SK-N-SH (cell line): Measurements from ENCODE around the gene NIPAL3. TPM values are rescaled to one million over a fixed set of nuclear protein-coding genes. Genes with fewer than 3 reads are reported as not detected.

ENCODE experiments used
- CTCF ChIA-PET: fragments of 300-600, 350-600 bp; formaldehyde crosslinking; extraction: SDS; loops from one replicate; lab custom pipeline; 2021; lab: Yijun Ruan, JAX
- POLR2A ChIA-PET: fragments of 350-600 bp; sonication (Branson Sonifier 250); formaldehyde crosslinking; extraction: SDS; loops from one replicate; lab custom pipeline; 2020; ENCODE audit warnings: antibody characterized with exemption, inconsistent platforms; lab: Yijun Ruan, JAX
- DNase-seq: peaks from one replicate; pipeline ENCODE4 v3.0.0; 2012
- H2AFZ ChIP-seq: fragments of 200-600 bp; sonication (generic); 2 replicates; pipeline ENCODE4 v1.8.1; 2016; ENCODE audit warnings: antibody characterized with exemption, mild to moderate bottlenecking, low read depth
- H3F3A ChIP-seq: fragments of 200-600 bp; sonication (generic); replicated peaks from 2 replicates; pipeline ENCODE3; 2016; ENCODE audit warnings: antibody characterized with exemption, mild to moderate bottlenecking; ENCODE audit not compliant: insufficient read depth
- H3K27ac ChIP-seq, 2 experiments: fragments of 200-500 bp in 1 of 2; fragments of 200-600 bp in 1 of 2; sonication (Bioruptor generic) in 1 of 2; sonication (generic), shearing (Covaris generic) in 1 of 2; 2 replicates each; pipeline versions ENCODE4 v1.5.1 to v1.6.1; 2014 to 2016; ENCODE audit warnings: low read depth in 2 of 2, inconsistent platforms in 1 of 2, low read length in 1 of 2, mild to moderate bottlenecking in 1 of 2, mixed read lengths in 1 of 2
- H3K27me3 ChIP-seq: fragments of 200-600 bp; sonication (generic), shearing (Covaris generic); 2 replicates; pipeline ENCODE4 v1.6.1; 2016; ENCODE audit warnings: mixed run types; ENCODE audit not compliant: insufficient read depth
- H3K36me3 ChIP-seq, 2 experiments: fragments of 200-500 bp in 1 of 2; fragments of 200-600 bp in 1 of 2; sonication (Bioruptor generic) in 1 of 2; sonication (generic) in 1 of 2; replicated peaks in 1 of 2; 2 replicates each; pipeline versions ENCODE3 to v1.5.1; 2014 to 2016; ENCODE audit warnings: low read length in 1 of 2, mild to moderate bottlenecking in 1 of 2; ENCODE audit not compliant: insufficient read depth in 2 of 2, control insufficient read depth in 1 of 2
- H3K4me1 ChIP-seq, 2 experiments: fragments of 200-500 bp in 1 of 2; fragments of 200-600 bp in 1 of 2; sonication (Bioruptor generic) in 1 of 2; sonication (generic), shearing (Covaris generic) in 1 of 2; 2 replicates each; pipeline versions ENCODE4 v1.5.1 to v1.6.1; 2014 to 2016; ENCODE audit warnings: low read depth in 1 of 2, low read length in 1 of 2, mixed run types in 1 of 2; ENCODE audit not compliant: insufficient read depth in 2 of 2, control insufficient read depth in 1 of 2
- H3K4me2 ChIP-seq: fragments of 200-600 bp; sonication (generic), shearing (Covaris generic); 2 replicates; pipeline ENCODE4 v1.6.1; 2017; ENCODE audit warnings: mixed run types
- H3K4me3 ChIP-seq, 2 experiments: fragments of 200-500 bp in 1 of 2; fragments of 200-600 bp in 1 of 2; sonication (Bioruptor generic) in 1 of 2; sonication (generic), shearing (Covaris generic) in 1 of 2; 2 replicates each; pipeline versions ENCODE4 v1.5.1 to v1.8.1; 2014 to 2016; ENCODE audit warnings: low read depth in 2 of 2, inconsistent platforms in 1 of 2, low read length in 1 of 2, mild to moderate bottlenecking in 1 of 2, mixed read lengths in 1 of 2, moderate library complexity in 1 of 2
- H3K79me2 ChIP-seq: fragments of 200-600 bp; sonication (generic); 2 replicates; pipeline ENCODE4 v1.8.1; 2017; ENCODE audit warnings: mild to moderate bottlenecking; ENCODE audit not compliant: insufficient read depth
- H3K9ac ChIP-seq: fragments of 200-600 bp; sonication (generic); 2 replicates; pipeline ENCODE4 v1.6.1; 2017; ENCODE audit warnings: mixed run types
- H3K9me2 ChIP-seq: fragments of 200-600 bp; sonication (generic); 2 replicates; pipeline ENCODE4 v1.6.1; 2017; ENCODE audit warnings: mixed run types
- H3K9me3 ChIP-seq: fragments of 200-600 bp; sonication (generic); 2 replicates; pipeline ENCODE4 v1.6.1; 2017; ENCODE audit warnings: mixed run types, mild to moderate bottlenecking, moderate library complexity
- H4K20me1 ChIP-seq: fragments of 200-600 bp; sonication (generic); 2 replicates; pipeline ENCODE4 v1.6.1; 2017; ENCODE audit warnings: mild to moderate bottlenecking, mixed run types; ENCODE audit not compliant: insufficient read depth
- CHD2 ChIP-seq: fragments of 150-350 bp; IDR thresholded peaks from 2 replicates; pipeline ENCODE4 v1.6.1; 2018; ENCODE audit warnings: low read length; ENCODE audit not compliant: partially characterized antibody
- EP300 ChIP-seq, 2 experiments: IDR thresholded peaks; 2 replicates each; pipeline versions ENCODE4 v1.4.0 to v1.6.1; 2012; ENCODE audit warnings: borderline replicate concordance in 1 of 2, low read depth in 1 of 2, low read length in 1 of 2
- FOSL2 ChIP-seq: IDR thresholded peaks from 2 replicates; pipeline ENCODE4 v1.4.0; 2012; ENCODE audit warnings: low read depth, mild to moderate bottlenecking, moderate library complexity, borderline replicate concordance
- GATA2 ChIP-seq: sonication (generic); formaldehyde crosslinking; IDR thresholded peaks from 2 replicates; pipeline ENCODE4 v1.5.0; 2020; ENCODE audit warnings: mild to moderate bottlenecking, missing genetic modification reagents
- JUND ChIP-seq: IDR thresholded peaks from 2 replicates; pipeline ENCODE4 v1.4.0; 2012
- MEF2A ChIP-seq: IDR thresholded peaks from 2 replicates; pipeline ENCODE4 v1.4.0; 2012; ENCODE audit warnings: low read depth, borderline replicate concordance
- NRF1 ChIP-seq: IDR thresholded peaks from 2 replicates; pipeline ENCODE4 v1.6.1; 2012; ENCODE audit warnings: low read depth, mild to moderate bottlenecking, low read length
- RCOR1 ChIP-seq: fragments of 150-350 bp; IDR thresholded peaks from 2 replicates; pipeline ENCODE4 v1.6.1; 2017; ENCODE audit warnings: antibody characterized with exemption, low read length
- RXRA ChIP-seq: IDR thresholded peaks from 2 replicates; pipeline ENCODE4 v1.4.0; 2012; ENCODE audit warnings: low read depth, mild to moderate bottlenecking, borderline replicate concordance
- TEAD4 ChIP-seq: IDR thresholded peaks from 2 replicates; pipeline ENCODE4 v1.4.0; 2012; ENCODE audit warnings: mild to moderate bottlenecking, borderline replicate concordance; ENCODE audit not compliant: insufficient read depth
- USF2 ChIP-seq: fragments of 150-350 bp; IDR thresholded peaks from 2 replicates; pipeline ENCODE4 v1.6.1; 2017; ENCODE audit warnings: antibody characterized with exemption, low read length, low read depth, borderline replicate concordance
- YY1 ChIP-seq: IDR thresholded peaks from 2 replicates; pipeline ENCODE4 v1.4.0; 2012; ENCODE audit warnings: low read depth, mild to moderate bottlenecking
- WGBS: methylation state at CpG from one replicate; pipeline ENCODE4 v1.1.6; 2017; ENCODE audit warnings: low lambda C conversion rate; 5-methylcytosine and 5-hydroxymethylcytosine counted together
- polyA plus RNA-seq, 3 experiments: library from polyadenylated mRNA; depleted of rRNA; stranded (reverse); fragments of >200 nt; gene quantifications; 2 replicates each; pipeline ENCODE4 v1.2.3, GENCODE V29; 2012
- TF ChIP-seq, protein P1 (sequence below): IDR thresholded peaks from 2 replicates; pipeline ENCODE4 v1.4.0; 2012; ENCODE audit warnings: low read depth, borderline replicate concordance
- TF ChIP-seq, protein P2 (sequence below): fragments of 150-350 bp; IDR thresholded peaks from 2 replicates; pipeline ENCODE4 v1.6.1; 2016; ENCODE audit warnings: mild to moderate bottlenecking, low read depth, low read length
- TF ChIP-seq, protein P3 (sequence below): IDR thresholded peaks from 2 replicates; pipeline ENCODE4; 2012

The NIPAL3 gene
- polyA plus RNA-seq, 1 of the 3 experiments (the other 2 are of a cell fraction), result 20.3 TPM

DNA sequence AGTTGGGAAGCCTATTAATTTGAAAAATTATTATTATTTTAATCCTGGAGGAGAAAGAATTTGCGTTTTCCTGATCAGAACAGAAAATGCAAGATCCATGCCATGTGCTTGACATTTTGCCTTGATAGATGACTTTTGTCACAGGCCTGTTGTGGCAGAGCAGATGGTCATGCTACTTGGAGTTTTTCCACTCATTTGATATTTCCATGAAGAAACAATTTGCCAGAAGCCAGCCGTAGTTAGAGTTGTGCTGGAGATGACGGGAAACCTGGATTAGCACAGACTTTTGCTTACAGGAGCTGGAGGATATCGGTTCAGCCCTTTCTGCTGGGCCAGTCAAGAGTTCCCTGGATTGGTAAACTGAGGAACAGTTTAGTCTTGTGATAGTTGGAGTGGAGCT, 90.2 kb downstream of the NIPAL3 start:
- Histone ChIP-seq H4K20me1 (no peaks in the 10 kb centered on the region), H3K9me2 (no peaks in the 10 kb centered on the region), H3K9ac (no peak overlapping the region), H3K4me3 (no peak overlapping the region), H3K36me3 (peaks cover 0 to 5% of the 10 kb centered on the region in 2 experiments), H3K27ac (no peak overlapping the region), H3K4me2 (no peak overlapping the region), H2AFZ (no peak overlapping the region), H3K4me1 (peaks cover 0 to 7% of the 10 kb centered on the region in 2 experiments; a peak in 1 of 4 replicates), H3K79me2 (peaks cover 33% of the 10 kb centered on the region), H3K27me3 (no peaks in the 10 kb centered on the region), H3K9me3 (no peaks in the 10 kb centered on the region), H3F3A (peaks cover 4% of the 10 kb centered on the region)
- ChIA-PET POLR2A (no interaction called here), CTCF (interaction anchor here (0.7 to 1.6 kb wide), 2 partner anchors 90 to 304 kb away, joined by 3 to 8 read pairs; partner anchors contain the start of gene NIPAL3)
- no peak for TF ChIP-seq YY1
- no peak for TF ChIP-seq RCOR1
- TF ChIP-seq EP300 (IDR thresholded peaks at IDR 0.05; ENCODE audit: borderline replicate concordance in 1 of 2, low read depth in 1 of 2, low read length in 1 of 2), result no peak
- no peak for TF ChIP-seq RXRA
- TF ChIP-seq USF2, result no peak
- TF ChIP-seq, protein P1, sequence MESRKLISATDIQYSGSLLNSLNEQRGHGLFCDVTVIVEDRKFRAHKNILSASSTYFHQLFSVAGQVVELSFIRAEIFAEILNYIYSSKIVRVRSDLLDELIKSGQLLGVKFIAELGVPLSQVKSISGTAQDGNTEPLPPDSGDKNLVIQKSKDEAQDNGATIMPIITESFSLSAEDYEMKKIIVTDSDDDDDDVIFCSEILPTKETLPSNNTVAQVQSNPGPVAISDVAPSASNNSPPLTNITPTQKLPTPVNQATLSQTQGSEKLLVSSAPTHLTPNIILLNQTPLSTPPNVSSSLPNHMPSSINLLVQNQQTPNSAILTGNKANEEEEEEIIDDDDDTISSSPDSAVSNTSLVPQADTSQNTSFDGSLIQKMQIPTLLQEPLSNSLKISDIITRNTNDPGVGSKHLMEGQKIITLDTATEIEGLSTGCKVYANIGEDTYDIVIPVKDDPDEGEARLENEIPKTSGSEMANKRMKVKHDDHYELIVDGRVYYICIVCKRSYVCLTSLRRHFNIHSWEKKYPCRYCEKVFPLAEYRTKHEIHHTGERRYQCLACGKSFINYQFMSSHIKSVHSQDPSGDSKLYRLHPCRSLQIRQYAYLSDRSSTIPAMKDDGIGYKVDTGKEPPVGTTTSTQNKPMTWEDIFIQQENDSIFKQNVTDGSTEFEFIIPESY, result no peak
- TF ChIP-seq TEAD4, result no peak
- WGBS, result 95% methylated on average over 4 of the region's 4 CpGs
- DNase-seq, result no peak

GRCh38 chr1:24506691-24507381, 91.2 kb downstream of the NIPAL3 start:
- no peak for DNase-seq
- no peak overlapping the region for H2AFZ ChIP-seq
- ChIA-PET POLR2A (no interaction called here), CTCF (interaction anchor here (0.6 kb wide), 1 partner anchor 71 kb away, joined by 3 read pairs; no protein-coding TSS in a partner anchor)
- H3K9ac ChIP-seq, result no peak overlapping the region
- peaks cover 0 to 5% of the 10 kb centered on the region in 2 experiments for H3K36me3 ChIP-seq
- H3K4me1 ChIP-seq, result peaks cover 0 to 5% of the 10 kb centered on the region in 2 experiments; a peak in 1 of 4 replicates
- H3K9me3 ChIP-seq, result no peaks in the 10 kb centered on the region
- H3K27ac ChIP-seq, result no peak overlapping the region
- no peak overlapping the region for H3K4me2 ChIP-seq
- TF ChIP-seq JUND (no peak), TEAD4 (no peak), FOSL2 (no peak), CHD2 (no peak), GATA2 (CRISPR knock-in tag) (no peak), NRF1 (no peak), MEF2A (no peak)
- TF ChIP-seq, protein P2, sequence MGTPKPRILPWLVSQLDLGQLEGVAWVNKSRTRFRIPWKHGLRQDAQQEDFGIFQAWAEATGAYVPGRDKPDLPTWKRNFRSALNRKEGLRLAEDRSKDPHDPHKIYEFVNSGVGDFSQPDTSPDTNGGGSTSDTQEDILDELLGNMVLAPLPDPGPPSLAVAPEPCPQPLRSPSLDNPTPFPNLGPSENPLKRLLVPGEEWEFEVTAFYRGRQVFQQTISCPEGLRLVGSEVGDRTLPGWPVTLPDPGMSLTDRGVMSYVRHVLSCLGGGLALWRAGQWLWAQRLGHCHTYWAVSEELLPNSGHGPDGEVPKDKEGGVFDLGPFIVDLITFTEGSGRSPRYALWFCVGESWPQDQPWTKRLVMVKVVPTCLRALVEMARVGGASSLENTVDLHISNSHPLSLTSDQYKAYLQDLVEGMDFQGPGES, result no peak
- TF ChIP-seq, protein P3, sequence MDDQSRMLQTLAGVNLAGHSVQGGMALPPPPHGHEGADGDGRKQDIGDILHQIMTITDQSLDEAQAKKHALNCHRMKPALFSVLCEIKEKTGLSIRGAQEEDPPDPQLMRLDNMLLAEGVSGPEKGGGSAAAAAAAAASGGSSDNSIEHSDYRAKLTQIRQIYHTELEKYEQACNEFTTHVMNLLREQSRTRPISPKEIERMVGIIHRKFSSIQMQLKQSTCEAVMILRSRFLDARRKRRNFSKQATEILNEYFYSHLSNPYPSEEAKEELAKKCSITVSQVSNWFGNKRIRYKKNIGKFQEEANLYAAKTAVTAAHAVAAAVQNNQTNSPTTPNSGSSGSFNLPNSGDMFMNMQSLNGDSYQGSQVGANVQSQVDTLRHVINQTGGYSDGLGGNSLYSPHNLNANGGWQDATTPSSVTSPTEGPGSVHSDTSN, result no peak
- no peaks in the 10 kb centered on the region for H3K9me2 ChIP-seq
- peaks cover 34% of the 10 kb centered on the region for H3K79me2 ChIP-seq
- no peaks in the 10 kb centered on the region for H4K20me1 ChIP-seq
- no peaks in the 10 kb centered on the region for H3K27me3 ChIP-seq
- H3K4me3 ChIP-seq, result no peak overlapping the region
- H3F3A ChIP-seq, result peaks cover 4% of the 10 kb centered on the region
- whole genome bisulfite sequencing, result 91% methylated on average over 5 of the region's 5 CpGs
